Kidney (tissue), 14 donors: Measurements from ENCODE around the gene PEAK1. TPM values are rescaled to one million over a fixed set of nuclear protein-coding genes. Genes with fewer than 3 reads are reported as not detected.

Source experiments
- DNase-seq, 5 donors: peaks; one replicate each; pipeline ENCODE4 v3.0.0-alpha.2; 2013 to 2020
- FAIRE-seq: peaks from 2 replicates; lab custom pipeline; 2012; peaks lifted over from hg19 to GRCh38; lab: Jason Lieb, UNC
- H3K27ac ChIP-seq, 2 donors: one replicate each; pipeline ENCODE4 v1.7.0; 2013; ENCODE audit warnings: low read depth in 2 of 2, low read length in 2 of 2, inconsistent platforms in 1 of 2
- H3K27me3 ChIP-seq: one replicate; pipeline ENCODE4 v1.7.1; 2013; ENCODE audit warnings: low read length, inconsistent platforms; ENCODE audit not compliant: control insufficient read depth, insufficient read depth
- H3K36me3 ChIP-seq, 3 donors: one replicate each; pipeline versions ENCODE4 v1.7.0 to v1.7.1; 2013; ENCODE audit warnings: low read length in 3 of 3, control low read depth in 1 of 3, inconsistent platforms in 1 of 3; ENCODE audit not compliant: insufficient read depth in 3 of 3, control insufficient read depth in 2 of 3
- H3K4me1 ChIP-seq, 3 donors: one replicate each; pipeline versions ENCODE4 v1.7.0 to v1.7.1; 2013; ENCODE audit warnings: low read length in 3 of 3, inconsistent platforms in 1 of 3, low read depth in 1 of 3; ENCODE audit not compliant: control insufficient read depth in 2 of 3, insufficient read depth in 2 of 3
- H3K4me3 ChIP-seq, 3 donors: one replicate each; pipeline versions ENCODE4 v1.7.0 to v1.8.1; 2013; ENCODE audit warnings: low read length in 3 of 3, control low read depth in 1 of 3, inconsistent platforms in 1 of 3
- H3K9ac ChIP-seq, 3 donors: one replicate each; pipeline versions ENCODE4 v1.7.0 to v1.7.1; 2013; ENCODE audit warnings: low read length in 3 of 3, control low read depth in 1 of 3, inconsistent platforms in 1 of 3
- H3K9me3 ChIP-seq, 3 donors: one replicate each; pipeline versions ENCODE4 v1.7.0 to v1.7.1; 2013; ENCODE audit warnings: low read length in 3 of 3, control low read depth in 1 of 3, inconsistent platforms in 1 of 3; ENCODE audit not compliant: control insufficient read depth in 2 of 3, insufficient read depth in 1 of 3
- CTCF ChIP-seq: IDR thresholded peaks from 3 replicates; pipeline ENCODE4 v1.5.1; 2012; ENCODE audit warnings: mild to moderate bottlenecking, moderate library complexity, borderline replicate concordance; ENCODE audit not compliant: insufficient read depth; ENCODE audit errors: extremely low read depth
- intact Hi-C: fragments of 100-400 bp; cut with DNase I; formaldehyde crosslinking; loops from one replicate; pipeline ENCODE4 v1.11.1; 2022
- polyA plus RNA-seq: library from polyadenylated mRNA; stranded (reverse); fragments of 350-450 nt; fragmentation: Illumina TruSeq; extraction: RNeasy Lipid Tissue Mini Kit (QIAGEN cat#74804); gene quantifications from one replicate; pipeline ENCODE4 v1.2.3, GENCODE V29; 2014; ENCODE audit warnings: low read depth, low replicate concordance; ENCODE audit not compliant: insufficient read depth
- total RNA-seq: library from RNA; stranded (reverse); fragmentation: NEBNext Ultra II Directional; extraction: Animal tissue kit (Norgen Biotek cat#: 25700); gene quantifications from one replicate; pipeline ENCODE4 v1.2.1, GENCODE V29; 2021
- donor health status: control.
- donor health status: control.
- donor health status: control.
- donor health status: control.
- donor health status: control.
- donor health status: DM: yes; HTN: yes; CAD: no.
- donor health status: Normal renal cell carcinoma (clear cell type).

PEAK1 gene
- total and polyA plus RNA-seq, 2 donors from 2014 or later = 2.9 to 50.3 TPM

GRCh38 chr15:77239882-77240608 lies 179.9 kb downstream of the PEAK1 start:
- H3K27ac ChIP-seq = no peak overlapping the region
- no peak for FAIRE-seq

GRCh38 chr15:77235566-77235965 lies 184.3 kb downstream of the PEAK1 start:
- no peak overlapping the region for H3K27ac ChIP-seq
- no peaks in the 10 kb centered on the region for H3K4me1 ChIP-seq
- H3K4me3 ChIP-seq = no peak overlapping the region
- no peaks in the 10 kb centered on the region for H3K9me3 ChIP-seq
- no peaks in the 10 kb centered on the region for H3K27me3 ChIP-seq
- intact Hi-C loops = no loop called here
- no peak for DNase-seq
- TF ChIP-seq CTCF = no peak
- FAIRE-seq = no peak
- no peak overlapping the region for H3K9ac ChIP-seq
- H3K36me3 ChIP-seq = no peaks in the 10 kb centered on the region

More at GRCh38 chr15:77239882-77240608, 179.9 kb downstream of the PEAK1 start:
- Histone ChIP-seq H3K4me3 (no peak overlapping the region), H3K27me3 (no peaks in the 10 kb centered on the region), H3K9me3 (no peaks in the 10 kb centered on the region), H3K4me1 (no peaks in the 10 kb centered on the region), H3K36me3 (no peaks in the 10 kb centered on the region), H3K9ac (no peak overlapping the region)
- peak in 1 of 5 donors; percentile 12 for DNase-seq
- intact Hi-C loops = no loop called here
- no peak for TF ChIP-seq CTCF

GRCh38 chr15:77228828-77229227 lies 191.1 kb downstream of the PEAK1 start:
- intact Hi-C loops = no loop called here
- peaks cover 0 to 8% (median 0%) of the 10 kb centered on the region in 3 donors for H3K4me1 ChIP-seq
- no peaks in the 10 kb centered on the region for H3K36me3 ChIP-seq
- TF ChIP-seq CTCF = no peak
- H3K27me3 ChIP-seq = no peaks in the 10 kb centered on the region
- no peak overlapping the region for H3K9ac ChIP-seq
- no peak for DNase-seq
- FAIRE-seq = no peak
- H3K4me3 ChIP-seq = no peak overlapping the region
- no peaks in the 10 kb centered on the region for H3K9me3 ChIP-seq
- no peak overlapping the region for H3K27ac ChIP-seq
